SKM-1 (cell line): Measurements from ENCODE around the gene KCNIP3.
"Not testable (repeated sequence)": the region's sequence is repeated elsewhere in the genome, so short reads cannot be mapped to it uniquely, and the experiment has no call there.

ENCODE experiments used
- DNase-seq: peaks from one replicate; lab custom pipeline; 2025; ENCODE audit not compliant: unreplicated experiment; lab: John Stamatoyannopoulos, UW

KCNIP3 gene

DNA sequence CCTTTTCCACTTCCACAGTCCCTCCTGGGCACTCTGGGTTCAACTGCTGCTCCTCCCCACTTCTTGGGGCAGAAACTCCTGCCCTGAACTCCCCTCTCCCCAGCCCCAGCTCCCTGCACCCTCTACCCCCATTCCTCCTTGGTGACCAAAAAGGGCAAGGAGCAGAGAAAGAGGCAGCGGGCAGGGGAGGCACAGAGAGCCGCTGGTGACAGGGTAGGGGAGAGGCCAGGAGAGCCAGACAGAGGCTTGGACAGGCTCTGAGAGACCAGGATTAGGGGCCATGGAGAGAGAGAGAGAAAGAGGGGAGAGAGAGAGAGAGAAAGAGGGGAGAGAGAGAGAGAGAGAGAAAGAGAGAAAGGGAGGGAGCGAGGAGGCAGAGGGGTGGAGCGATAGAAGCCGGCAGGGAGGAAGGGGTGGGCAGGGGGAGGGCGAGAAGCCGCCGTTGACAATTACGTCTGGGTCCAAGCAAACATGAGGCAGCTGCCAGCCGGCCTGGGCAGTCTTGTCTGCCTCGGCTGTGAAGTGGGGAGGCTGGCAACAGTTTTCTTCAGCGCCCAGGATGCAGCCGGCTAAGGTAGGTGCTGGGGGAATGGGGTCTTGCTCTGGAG, at the start of gene KCNIP3:
KCNIP3 (plus strand) TSS at position 468 of the 608 bp plus-strand sequence; CDS start at position 560, 92 bp downstream.
- no peak for DNase-seq

DNA sequence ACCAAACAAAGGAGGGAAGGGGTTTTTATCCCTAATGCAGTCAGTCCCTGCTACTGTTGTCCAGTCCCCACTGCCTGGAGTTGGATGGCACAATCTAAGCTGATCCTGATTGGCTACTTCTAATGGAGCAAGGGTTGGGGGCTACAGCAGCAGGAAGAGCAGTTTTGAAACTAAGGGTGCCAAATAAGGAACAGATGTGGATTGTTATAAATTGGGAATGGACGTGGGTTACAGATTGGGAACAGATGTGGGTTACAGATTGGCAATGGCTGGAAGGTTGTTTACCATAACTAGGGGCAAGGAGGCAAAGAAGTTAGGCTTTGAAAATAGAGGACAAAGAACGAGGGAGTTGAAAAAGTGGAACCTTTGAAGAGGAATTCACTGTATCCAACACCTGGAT, 38.9 kb upstream of the KCNIP3 start:
- DNase-seq, result no peak

DNA sequence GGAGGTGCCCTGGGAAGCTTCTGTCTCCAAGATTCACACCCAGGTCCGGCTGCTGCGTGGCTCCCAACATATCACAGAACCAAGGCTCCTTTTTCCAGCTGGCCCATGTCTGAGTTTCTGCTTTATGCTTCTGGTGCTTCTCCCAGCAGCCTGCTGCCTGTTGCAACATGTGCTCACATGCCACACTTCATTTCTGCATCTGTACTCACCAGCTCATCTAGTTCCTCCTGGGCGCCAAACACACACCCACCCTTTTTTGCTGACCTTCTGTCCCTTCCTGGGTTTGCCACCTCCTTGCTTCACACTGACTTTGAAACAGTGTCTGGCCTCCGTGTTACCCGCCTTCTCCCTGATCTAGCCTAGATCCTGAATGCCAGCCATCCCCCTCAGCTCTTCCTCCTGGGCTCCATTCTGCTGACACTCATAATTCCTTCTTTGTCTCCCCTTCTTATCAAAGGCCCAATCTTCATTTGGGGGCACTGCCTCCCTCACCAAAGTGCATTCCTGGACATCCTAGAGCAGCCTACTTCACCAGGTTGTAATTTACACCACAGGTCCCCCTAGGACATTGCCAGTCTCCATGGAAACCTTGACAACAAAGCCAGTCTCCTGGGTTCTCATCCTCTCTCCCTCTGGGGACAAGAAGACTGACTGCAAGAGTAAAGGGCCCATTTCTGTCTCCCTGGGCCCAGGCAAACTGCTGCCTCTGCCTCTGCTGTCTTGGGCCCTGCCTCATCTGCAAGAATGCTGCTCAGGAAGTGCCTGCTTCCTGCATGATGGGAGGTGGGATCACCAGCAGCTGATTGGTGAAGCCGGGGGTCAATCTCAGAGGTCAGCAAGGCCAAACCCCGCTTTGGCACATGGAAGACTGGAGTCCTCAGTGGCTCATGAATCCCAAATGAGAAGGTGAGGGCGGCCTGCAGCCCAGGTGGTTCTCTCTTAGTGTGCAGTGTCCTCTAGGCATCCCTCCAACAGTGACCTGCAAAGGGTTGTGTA, 36.8 kb upstream of the KCNIP3 start:
- DNase-seq, result peak; percentile 90

DNA sequence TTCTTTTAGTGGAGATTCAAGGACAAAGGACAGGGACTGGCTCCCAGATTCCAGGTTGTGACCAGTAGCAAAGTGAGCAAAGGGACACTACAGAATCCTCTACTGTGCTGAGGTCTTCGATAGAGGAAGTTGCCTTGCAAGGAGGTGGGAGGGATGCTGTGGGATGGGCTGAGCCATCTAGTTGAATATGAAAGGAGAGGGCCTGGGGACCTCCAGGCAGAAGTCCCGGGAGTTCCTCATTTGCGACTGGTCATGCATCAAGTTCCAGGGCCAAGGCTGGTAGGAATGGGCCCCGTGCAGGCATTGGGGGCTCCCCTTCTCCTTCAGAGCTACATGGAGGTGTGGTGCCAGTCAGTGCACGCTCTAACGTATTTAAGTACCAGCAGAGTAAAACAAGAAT, 35.5 kb upstream of the KCNIP3 start:
- peak; percentile 80 for DNase-seq

DNA sequence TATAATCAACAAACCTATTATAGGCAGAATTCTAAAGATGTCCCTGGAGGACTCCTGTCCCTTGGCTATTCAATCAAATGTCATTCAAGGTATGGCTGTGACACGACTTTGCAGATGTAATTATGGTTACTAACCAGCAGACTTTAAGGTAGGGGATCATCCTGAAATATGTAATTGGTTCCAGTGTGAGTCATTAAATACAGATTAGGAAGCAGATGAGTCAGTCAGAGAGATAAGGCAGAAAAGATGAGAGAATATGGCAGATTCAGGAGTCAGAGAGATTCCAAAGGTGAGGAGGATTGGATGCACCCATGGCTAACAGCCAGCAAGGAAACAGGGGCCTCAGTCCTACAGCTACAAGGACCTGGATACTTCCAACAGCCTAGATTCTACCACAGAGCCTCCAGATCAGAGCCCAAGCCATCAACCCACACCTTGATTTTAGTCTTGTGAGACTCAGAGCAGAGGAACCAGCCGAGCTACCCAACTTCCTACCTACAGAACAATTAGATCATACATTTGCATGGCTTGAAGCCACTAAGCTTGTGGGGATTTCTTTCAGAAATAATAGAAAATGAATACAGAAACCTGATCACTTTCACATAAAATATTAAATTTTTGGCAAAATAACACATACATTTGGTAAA, 34.1 kb upstream of the KCNIP3 start:
- DNase-seq, result no peak

DNA sequence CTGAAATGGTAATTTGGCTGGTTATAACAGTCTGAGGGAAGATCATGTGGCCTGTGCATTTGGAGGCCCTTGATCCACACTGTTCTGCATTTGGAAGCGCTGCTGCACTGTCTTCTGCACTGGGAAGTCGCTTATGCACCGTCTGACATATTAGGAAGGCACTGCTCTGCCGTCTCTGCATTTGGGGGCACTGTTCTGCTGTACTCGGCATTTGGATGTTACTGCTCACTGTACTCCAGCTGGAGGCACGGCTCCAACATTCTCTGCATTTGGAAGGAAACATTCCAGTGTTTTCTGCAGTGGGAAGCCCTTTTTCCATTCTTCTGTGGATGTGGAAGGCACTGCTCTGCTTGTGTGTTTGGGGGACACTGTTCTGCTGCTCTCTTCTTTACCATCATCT, 32.5 kb upstream of the KCNIP3 start:
- no peak for DNase-seq

DNA sequence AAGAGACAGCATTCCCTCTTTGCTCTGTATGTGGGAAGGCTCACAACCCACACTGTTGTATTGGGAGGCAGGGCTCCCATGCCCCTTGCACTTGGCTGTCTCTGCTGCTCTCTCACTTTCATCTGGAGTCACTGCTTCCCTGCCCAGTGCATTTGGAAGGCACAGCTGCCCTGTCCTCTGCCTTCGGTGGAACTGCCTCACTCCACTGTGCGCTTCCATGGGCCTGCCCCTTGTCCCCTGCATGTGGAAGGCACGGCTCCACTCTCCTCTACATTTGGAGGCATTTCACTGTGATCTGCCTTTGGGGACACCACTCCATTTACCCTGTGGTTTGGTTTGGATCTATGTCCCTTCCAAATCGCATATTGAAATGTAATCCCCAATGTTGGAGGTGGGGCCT, 32.0 kb upstream of the KCNIP3 start:
- DNase-seq, result no peak

DNA sequence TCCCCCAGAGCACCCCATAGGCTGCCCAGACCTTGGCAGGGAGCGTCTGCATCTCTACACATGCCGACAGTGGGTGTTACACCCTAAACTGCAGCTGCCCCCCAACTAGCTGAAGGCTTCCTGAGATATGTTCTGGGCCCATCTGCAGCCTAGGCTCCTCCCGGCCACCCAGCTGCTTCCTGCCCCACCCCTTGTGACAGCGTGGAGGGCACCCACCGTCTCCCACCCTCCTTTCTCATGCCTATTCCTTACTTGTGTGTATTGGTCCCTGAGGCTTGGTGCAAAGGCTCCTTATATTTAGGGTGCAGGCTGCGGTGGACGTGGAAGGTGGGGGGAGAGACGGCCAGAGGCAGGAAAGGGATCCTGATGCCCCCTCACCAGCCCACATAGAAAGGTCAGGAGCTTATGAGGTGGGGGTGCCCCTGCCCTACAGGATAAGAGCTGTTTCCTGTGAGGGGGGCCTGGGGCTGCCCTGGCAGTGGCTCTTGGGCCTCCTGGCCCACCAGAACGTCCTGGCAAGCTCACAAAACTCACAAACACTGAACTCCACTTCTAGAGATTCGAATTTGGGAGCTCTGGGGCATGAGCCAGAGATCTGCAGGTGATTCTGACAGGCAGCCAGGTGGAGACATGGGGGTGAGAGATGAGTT, 30.2 kb upstream of the KCNIP3 start:
- no peak for DNase-seq

DNA sequence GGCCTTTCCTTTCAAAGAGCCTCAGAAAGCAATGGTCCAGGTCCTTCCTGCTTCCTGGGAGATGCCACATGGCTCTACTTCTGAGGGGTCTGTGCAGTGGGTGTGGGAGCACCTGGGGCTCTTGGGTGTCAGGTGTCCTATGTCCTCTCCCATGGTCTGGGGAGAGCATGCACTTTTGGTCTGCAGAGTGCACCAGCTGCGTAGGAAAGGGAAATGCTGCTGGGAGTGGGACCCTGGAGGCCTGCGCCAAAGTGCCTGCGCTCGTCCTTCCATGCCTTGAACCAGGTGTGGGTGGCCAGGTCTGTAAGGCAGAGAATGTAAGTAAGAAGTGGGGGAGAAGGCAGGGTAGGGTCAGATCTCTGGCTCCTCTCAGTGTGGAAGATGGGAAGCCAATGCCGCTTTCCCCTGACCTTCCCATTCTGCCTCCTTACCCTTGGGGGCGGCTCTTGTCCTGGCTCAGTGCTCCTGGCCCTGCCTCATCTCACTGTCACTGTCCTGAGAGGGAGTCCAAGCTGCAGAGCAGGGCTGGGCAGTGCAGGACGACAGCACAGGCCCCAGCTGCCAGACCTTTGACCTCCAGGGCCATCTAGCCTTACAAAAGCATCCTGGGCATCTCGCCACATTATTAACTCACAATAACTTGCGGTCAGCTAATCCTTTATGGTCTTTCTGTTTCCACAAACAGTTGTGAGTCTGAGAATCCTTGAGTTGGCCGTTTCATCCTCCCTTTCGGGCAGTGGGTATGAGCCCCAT, 29.5 kb upstream of the KCNIP3 start:
- DNase-seq, result no peak

DNA sequence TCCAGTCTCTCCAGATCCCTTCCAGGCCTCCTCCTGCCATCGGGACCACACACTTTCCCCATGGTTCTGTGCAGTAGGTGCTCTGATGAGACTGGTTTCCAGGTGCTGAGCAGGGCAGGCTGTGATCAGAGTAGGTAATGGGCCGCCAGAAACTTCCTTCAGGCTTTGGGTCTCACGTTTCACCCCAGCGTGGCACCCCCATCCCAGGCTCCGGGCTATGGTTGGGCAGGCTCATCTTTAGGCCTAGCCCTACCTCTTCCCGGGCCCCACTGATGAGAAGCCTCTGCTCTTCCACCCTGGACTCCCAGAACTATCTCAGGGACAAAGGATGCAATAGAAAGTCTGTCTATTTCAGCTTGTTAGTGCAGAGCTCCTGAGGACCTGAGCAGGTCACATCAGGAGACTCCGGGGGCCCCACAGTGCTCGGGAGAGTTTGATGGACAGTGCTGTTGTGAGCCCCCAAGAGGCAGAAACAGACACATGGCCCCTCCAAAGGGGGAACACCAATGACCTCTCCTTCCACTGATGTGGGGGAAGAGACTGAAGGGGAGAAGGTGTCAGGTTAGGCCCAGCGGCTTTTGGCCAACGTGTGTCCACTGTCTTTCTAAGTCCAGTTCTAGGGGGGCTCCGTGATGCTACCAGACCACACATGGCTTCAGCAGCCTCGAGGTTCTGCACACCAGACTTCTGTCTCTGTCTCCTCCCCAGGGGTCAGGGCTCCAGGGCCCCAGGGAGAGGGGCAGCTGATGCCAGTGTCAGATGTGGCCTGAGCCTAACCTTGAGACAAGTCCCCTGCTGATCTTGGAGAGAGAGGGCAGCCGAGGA, 28.7 kb upstream of the KCNIP3 start:
- DNase-seq, result no peak

DNA sequence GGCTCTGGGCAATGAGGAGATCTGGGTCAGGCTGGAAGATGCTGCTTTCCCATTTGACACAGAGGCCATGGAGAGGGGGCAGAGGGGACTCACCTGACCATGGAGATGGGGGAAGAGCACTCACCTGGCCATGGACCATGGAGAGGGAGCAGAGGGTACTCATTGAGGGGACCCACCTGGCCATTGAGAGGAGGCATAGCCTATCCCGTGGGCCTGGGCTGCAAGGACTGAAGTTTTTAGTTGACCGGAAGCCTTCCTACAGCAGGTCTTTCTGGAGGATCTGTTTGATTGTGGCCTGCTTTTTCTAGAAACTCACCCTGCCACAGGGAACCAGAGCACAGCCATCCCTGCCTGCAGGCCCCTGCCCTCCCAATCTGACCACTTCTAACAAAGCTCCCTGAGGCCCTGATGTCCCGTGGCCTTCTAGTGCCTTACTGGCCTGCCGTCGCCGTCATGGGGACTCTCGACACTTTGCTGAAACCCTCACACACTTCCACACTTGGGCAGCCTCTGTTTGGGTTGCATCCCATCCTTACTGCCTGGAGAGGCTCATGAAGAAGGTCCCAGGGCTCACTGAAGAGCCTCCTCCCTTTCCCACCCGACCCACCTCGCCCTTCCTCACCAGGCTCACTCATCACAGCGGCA, 28.0 kb upstream of the KCNIP3 start:
- DNase-seq, result no peak

DNA sequence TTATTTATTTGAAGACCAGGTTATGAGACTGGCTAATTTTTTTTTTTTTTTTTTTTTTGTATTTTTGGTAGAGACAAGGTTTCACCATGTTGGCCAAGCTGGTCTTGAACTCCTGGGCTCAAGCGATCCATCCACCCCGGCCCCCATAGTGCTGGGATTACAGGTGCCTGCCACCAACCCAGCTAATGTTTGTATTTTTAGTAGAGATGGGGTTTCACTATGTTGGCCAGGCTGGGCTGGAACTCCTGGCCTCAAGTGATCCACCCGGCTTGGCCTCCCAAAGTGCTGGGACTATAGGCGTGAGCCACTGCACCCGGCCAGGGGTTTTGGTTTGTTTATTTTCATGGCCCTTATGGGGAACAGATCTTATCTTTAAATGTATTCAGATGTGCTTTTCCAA, 27.4 kb upstream of the KCNIP3 start:
- DNase-seq, result not testable (repeated sequence)

DNA sequence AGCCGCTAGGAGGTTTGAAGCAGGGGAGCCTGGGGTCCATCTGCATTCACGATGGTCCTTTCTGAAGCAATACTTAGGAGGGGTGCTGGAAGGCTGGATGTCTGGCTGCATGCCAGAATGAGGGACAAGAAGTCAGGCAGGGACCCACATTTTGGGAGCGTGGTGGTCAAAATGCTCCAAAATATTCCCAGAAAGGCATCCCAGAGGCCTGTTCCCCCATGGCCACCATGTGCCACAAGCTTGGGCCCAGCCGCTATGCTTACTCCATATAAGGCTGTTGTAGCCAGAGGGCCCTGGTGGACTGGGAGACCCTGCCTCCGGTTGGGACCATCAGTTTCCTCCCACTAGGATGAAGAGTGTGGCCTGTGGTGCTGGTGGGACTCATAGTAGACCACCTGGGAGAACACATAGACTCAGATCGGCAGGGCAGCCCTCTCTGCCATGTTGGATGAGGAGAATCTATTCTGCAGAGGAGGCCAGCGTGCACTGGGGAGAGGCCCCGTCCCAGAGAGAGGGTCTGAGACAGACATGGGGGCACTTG, 26.5 kb upstream of the KCNIP3 start:
- DNase-seq, result no peak

DNA sequence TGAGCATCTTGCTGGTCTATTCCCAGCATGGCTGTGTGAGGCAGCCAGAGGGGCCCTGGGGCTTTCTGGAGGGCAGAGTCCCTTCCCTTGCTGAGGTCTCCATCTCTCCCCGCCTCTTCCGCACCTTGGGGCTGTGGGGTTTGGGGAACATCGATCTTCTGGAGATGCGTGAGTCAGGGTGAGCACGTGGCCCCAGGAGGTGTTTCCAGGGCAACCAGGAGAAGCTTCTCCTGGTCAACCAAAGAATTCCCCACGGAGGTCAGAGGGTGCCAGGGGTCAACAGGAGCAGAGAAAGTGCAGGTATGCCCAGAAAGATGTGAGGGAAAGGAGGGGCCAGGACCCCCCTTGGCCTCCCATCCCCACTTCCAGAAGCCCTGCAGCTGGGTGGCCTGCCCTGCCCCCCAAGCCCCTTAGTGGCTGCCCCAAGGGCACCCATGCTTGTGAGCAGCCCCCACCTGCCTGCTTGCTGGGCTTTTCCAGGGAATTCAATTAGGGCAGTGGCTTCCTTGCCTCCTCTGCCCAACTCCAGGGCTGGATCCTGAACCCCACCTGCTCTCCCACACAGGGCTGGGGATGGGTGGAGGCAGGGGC, 25.7 kb upstream of the KCNIP3 start:
- DNase-seq, result no peak

DNA sequence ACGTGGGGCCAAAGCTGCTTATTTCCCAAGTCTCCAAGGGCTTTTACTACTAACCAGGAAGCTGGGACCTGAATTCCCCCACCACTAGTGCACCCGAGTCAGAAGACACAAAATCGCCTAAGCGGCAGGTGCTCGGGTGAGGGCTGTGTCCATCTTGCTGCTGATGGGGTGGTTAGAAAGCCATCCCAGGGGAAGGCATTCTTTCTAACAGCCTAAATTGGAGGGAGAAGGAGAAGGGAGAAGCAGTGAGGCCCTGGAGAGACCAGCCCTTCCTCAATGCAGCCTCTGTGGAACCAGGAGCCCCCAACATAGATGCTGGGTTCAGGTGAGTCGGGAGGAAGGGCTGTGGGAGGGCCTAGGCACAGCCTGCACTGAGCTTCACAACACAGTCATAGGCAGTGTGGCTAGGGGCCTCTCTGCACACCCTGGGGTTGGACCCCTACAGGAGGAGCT, 24.8 kb upstream of the KCNIP3 start:
- no peak for DNase-seq

DNA sequence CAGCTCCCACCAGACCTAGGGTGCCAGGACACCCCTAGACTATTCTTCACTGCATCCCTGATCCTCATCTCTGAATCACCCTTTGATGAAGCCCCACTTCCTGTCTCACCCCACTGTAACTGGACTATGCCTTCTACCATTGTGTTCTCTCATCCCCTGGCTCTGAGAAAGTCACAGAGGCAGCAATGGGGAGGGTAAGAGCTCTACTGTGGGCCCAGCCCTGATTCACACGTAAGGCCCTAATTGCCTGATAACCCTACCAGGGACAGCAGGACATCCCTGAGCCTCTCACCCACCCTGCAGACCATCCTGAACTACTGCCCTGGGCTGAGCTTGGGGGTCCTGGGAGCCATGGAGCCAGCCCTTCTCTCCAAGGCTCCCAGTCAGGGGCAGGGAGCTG, 24.4 kb upstream of the KCNIP3 start:
- DNase-seq, result no peak

DNA sequence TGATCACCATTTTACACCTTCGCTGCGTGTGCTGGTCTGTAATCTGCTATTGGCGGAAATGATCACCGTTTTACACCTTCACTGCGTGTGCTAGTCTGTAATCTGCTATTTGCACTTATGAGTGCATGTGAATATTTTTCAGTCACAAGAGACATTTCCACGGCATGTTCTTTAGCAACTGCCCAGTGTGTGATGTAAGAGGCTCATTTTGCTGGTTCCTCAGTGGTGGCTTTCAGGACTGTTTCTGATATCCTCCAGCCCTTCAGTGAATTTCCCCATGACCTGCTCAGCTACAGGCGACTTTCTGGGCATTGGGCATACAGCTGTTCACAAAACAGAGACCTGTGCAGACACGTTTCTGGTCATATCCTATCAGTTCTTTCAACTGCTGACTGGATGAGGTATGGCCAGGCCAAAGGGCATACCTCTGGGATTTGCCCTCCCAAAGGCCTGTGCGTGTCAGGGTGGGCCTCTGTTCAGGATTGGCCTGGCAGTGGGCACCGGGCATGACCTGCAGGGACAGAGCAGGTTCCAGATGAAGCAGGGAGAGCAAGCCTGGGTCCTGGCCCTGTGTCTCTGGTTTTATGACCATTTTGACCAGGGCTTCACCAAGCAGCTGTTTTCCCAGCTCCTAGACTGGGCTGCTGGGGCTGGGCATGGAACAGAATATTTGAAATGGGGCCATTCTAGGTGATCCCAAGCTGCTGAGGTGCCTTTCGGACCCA, 23.4 kb upstream of the KCNIP3 start:
- DNase-seq, result peak; percentile 40
